Common myeloid progenitor, CD34-positive (primary cell): Measurements from ENCODE around the gene SUGT1.

Source experiments
- CTCF ChIA-PET: fragments of 350-600 bp; sonication (Branson Sonifier 250); formaldehyde crosslinking; loops from one replicate; lab custom pipeline; 2021; ENCODE audit warnings: antibody characterized with exemption; lab: Charles Lee
- POLR2A ChIA-PET: fragments of 350-600 bp; sonication (Branson Sonifier 250); formaldehyde crosslinking; loops from one replicate; lab custom pipeline; 2021; ENCODE audit warnings: antibody characterized with exemption; lab: Charles Lee
- DNase-seq, 3 donors: peaks; one replicate each; pipeline versions ENCODE4 v3.0.0 to v3.0.0-alpha.2; 2013
- H3K27ac ChIP-seq, 2 experiments: 1 replicate in 1 of 2; 2 replicates in 1 of 2; pipeline ENCODE4 v1.7.0; 2013; ENCODE audit warnings: inconsistent platforms in 2 of 2, low read length in 2 of 2, mild to moderate bottlenecking in 2 of 2, low read depth in 1 of 2, moderate library complexity in 1 of 2; ENCODE audit not compliant: severe bottlenecking in 2 of 2, insufficient read depth in 1 of 2, poor library complexity in 1 of 2
- H3K27me3 ChIP-seq, 5 experiments: replicated peaks in 2 of 5; 1 replicate in 3 of 5; 2 replicates in 2 of 5; pipeline versions ENCODE4 v1.6.1 to v1.7.0; 2013; ENCODE audit warnings: low read length in 4 of 5, mild to moderate bottlenecking in 2 of 5, moderate library complexity in 2 of 5, inconsistent platforms in 1 of 5; ENCODE audit not compliant: insufficient read depth in 5 of 5, control insufficient read depth in 4 of 5
- H3K36me3 ChIP-seq, 4 experiments: 1 replicate in 2 of 4; 2 replicates in 2 of 4; pipeline versions ENCODE4 v1.6.1 to v1.7.0; 2013; ENCODE audit warnings: low read length in 3 of 4, control low read depth in 1 of 4, mild to moderate bottlenecking in 1 of 4; ENCODE audit not compliant: control insufficient read depth in 4 of 4, insufficient read depth in 4 of 4
- H3K4me1 ChIP-seq, 4 experiments: 1 replicate in 3 of 4; 2 replicates in 1 of 4; pipeline versions ENCODE4 v1.6.1 to v1.7.1; 2013; ENCODE audit warnings: low read length in 3 of 4, mild to moderate bottlenecking in 3 of 4, control low read depth in 1 of 4, inconsistent platforms in 1 of 4, moderate library complexity in 1 of 4; ENCODE audit not compliant: control insufficient read depth in 4 of 4, insufficient read depth in 4 of 4; ENCODE audit errors: control extremely low read depth in 1 of 4
- H3K4me3 ChIP-seq, 7 experiments: 1 replicate in 4 of 7; 2 replicates in 3 of 7; pipeline versions ENCODE4 v1.5.1 to v1.7.0; 2013; ENCODE audit warnings: mild to moderate bottlenecking in 7 of 7, low read length in 6 of 7, moderate library complexity in 6 of 7, inconsistent platforms in 2 of 7, low read depth in 2 of 7, control low read depth in 1 of 7; ENCODE audit not compliant: insufficient read depth in 4 of 7, control insufficient read depth in 1 of 7; ENCODE audit errors: extremely low read depth in 1 of 7
- H3K9me3 ChIP-seq, 5 experiments: 1 replicate in 4 of 5; 2 replicates in 1 of 5; pipeline versions ENCODE4 v1.6.1 to v1.7.1; 2013; ENCODE audit warnings: low read length in 4 of 5, mild to moderate bottlenecking in 2 of 5, inconsistent platforms in 1 of 5, low read depth in 1 of 5, moderate library complexity in 1 of 5; ENCODE audit not compliant: control insufficient read depth in 4 of 5, insufficient read depth in 2 of 5; ENCODE audit errors: control extremely low read depth in 1 of 5
- WGBS: methylation state at CpG from one replicate; pipeline ENCODE4 v1.1.5; 2013; ENCODE audit not compliant: insufficient coverage; 5-methylcytosine and 5-hydroxymethylcytosine counted together

SUGT1 gene

GRCh38 chr13:52725302-52725701, 72.7 kb downstream of the SUGT1 start:
- 100% methylated on average over 1 of the region's 1 CpG for WGBS
- Histone ChIP-seq H3K27ac (no peak overlapping the region), H3K4me3 (no peak overlapping the region), H3K36me3 (no peaks in the 10 kb centered on the region), H3K9me3 (no peaks in the 10 kb centered on the region), H3K4me1 (no peaks in the 10 kb centered on the region), H3K27me3 (no peaks in the 10 kb centered on the region)
- CTCF ChIA-PET: interaction anchor here (0.9 to 1.5 kb wide), 4 partner anchors 12 to 140 kb away, joined by 3 to 5 read pairs (median 4); no protein-coding TSS in a partner anchor
- no peak for DNase-seq
- POLR2A ChIA-PET: interaction anchor here (0.6 kb wide), 1 partner anchor 13 kb away, joined by 3 read pairs; no protein-coding TSS in a partner anchor

- Histone ChIP-seq H3K36me3 (no peaks in the 10 kb centered on the region), H3K9me3 (no peaks in the 10 kb centered on the region), H3K27ac (no peak overlapping the region), H3K4me1 (no peaks in the 10 kb centered on the region), H3K27me3 (no peaks in the 10 kb centered on the region), H3K4me3 (no peak overlapping the region)
- no CpG with 5 or more reads among the region's 2 CpGs for WGBS
- POLR2A ChIA-PET: no interaction called here
- no peak for DNase-seq
- CTCF ChIA-PET: interaction anchor here (0.8 to 1.9 kb wide), 7 partner anchors 12 to 242 kb away, joined by 3 to 11 read pairs (median 4); no protein-coding TSS in a partner anchor
Observed at GRCh38 chr13:52726258-52726657, 73.6 kb downstream of the SUGT1 start.

GRCh38 chr13:52734075-52734623, 81.5 kb downstream of the SUGT1 start:
- ChIA-PET CTCF (interaction anchor here (1.1 to 6.3 kb wide), 7 partner anchors 10 to 125 kb away, joined by 3 to 32 read pairs (median 4); partner anchors contain the start of gene SUGT1), POLR2A (no interaction called here)
- Histone ChIP-seq H3K36me3 (no peaks in the 10 kb centered on the region), H3K4me3 (no peak overlapping the region), H3K9me3 (no peaks in the 10 kb centered on the region), H3K27ac (no peak overlapping the region), H3K4me1 (peaks cover 0 to 8% (median 4%) of the 10 kb centered on the region in 4 experiments), H3K27me3 (peaks cover 0 to 4% (median under 1%) of the 10 kb centered on the region in 5 experiments)
- no peak for DNase-seq
- WGBS: 94% methylated on average over 3 of the region's 4 CpGs

GRCh38 chr13:52736891-52737290, 84.3 kb downstream of the SUGT1 start:
- Histone ChIP-seq H3K36me3 (no peaks in the 10 kb centered on the region), H3K4me3 (no peak overlapping the region), H3K27ac (no peak overlapping the region), H3K4me1 (peaks cover 0 to 16% (median 9%) of the 10 kb centered on the region in 4 experiments), H3K27me3 (peaks cover 0 to 22% (median 16%) of the 10 kb centered on the region in 5 experiments), H3K9me3 (no peaks in the 10 kb centered on the region)
- ChIA-PET CTCF (interaction anchor here (0.6 to 6.3 kb wide), 8 partner anchors 16 to 231 kb away, joined by 3 to 32 read pairs (median 4); no protein-coding TSS in a partner anchor), POLR2A (no interaction called here)
- 85% methylated on average over 2 of the region's 2 CpGs for WGBS
- DNase-seq: no peak

GRCh38 chr13:52737451-52737850, 84.8 kb downstream of the SUGT1 start:
- Histone ChIP-seq H3K27me3 (peaks cover 0 to 22% (median 16%) of the 10 kb centered on the region in 5 experiments), H3K4me1 (peaks cover 0 to 16% (median 9%) of the 10 kb centered on the region in 4 experiments), H3K9me3 (no peaks in the 10 kb centered on the region), H3K36me3 (no peaks in the 10 kb centered on the region), H3K4me3 (no peak overlapping the region), H3K27ac (no peak overlapping the region)
- ChIA-PET CTCF (interaction anchor here (1.0 to 6.3 kb wide), 11 partner anchors 10 to 110 kb away, joined by 3 to 32 read pairs (median 4); no protein-coding TSS in a partner anchor), POLR2A (no interaction called here)
- no peak for DNase-seq

- Histone ChIP-seq H3K36me3 (no peaks in the 10 kb centered on the region), H3K27ac (no peak overlapping the region), H3K4me1 (peaks cover 0 to 16% (median 9%) of the 10 kb centered on the region in 4 experiments), H3K27me3 (peaks cover 0 to 22% (median 16%) of the 10 kb centered on the region in 5 experiments), H3K4me3 (no peak overlapping the region), H3K9me3 (peaks cover 0 to 4% (median 0%) of the 10 kb centered on the region in 5 experiments)
- ChIA-PET POLR2A (no interaction called here), CTCF (interaction anchor here (0.9 to 6.3 kb wide), 15 partner anchors 11 to 124 kb away, joined by 3 to 32 read pairs (median 4); no protein-coding TSS in a partner anchor)
- DNase-seq: no peak
- 88% methylated on average over 1 of the region's 4 CpGs for WGBS
Observed at GRCh38 chr13:52737965-52738364, 85.3 kb downstream of the SUGT1 start.
